ENCODE data around the gene ADSL.
"Not testable (repeated sequence)": the region's sequence is repeated elsewhere in the genome, so short reads cannot be mapped to it uniquely, and the experiment has no call there.

ADSL gene

DNA sequence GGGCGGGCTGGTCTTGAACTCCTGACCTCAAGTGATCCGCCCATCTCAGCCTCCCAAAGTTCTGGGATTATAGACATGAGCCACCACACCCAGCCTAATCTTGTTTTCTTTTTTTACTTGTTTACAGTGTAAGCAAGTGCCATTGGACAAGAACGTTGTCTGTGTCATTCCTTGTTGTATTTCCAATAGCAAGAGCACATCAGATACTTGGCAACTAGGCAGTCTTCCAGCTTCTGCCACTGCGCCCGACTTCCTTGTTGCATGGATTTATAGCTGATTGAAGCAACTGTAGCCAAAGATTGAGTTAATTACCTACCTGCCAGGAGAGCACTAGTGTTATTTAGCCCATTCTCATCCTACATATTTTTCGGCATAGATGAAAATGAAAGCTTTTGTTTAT is 21.0 kb downstream of the ADSL start:
- TF ChIP-seq CTCF (IDR thresholded peaks at IDR 0.05; ENCODE audit: insufficient read depth, missing control alignments), result no peak
- FAIRE-seq (no peak), DNase-seq (ENCODE audit: insufficient read length, low spot score) (no peak)

DNA sequence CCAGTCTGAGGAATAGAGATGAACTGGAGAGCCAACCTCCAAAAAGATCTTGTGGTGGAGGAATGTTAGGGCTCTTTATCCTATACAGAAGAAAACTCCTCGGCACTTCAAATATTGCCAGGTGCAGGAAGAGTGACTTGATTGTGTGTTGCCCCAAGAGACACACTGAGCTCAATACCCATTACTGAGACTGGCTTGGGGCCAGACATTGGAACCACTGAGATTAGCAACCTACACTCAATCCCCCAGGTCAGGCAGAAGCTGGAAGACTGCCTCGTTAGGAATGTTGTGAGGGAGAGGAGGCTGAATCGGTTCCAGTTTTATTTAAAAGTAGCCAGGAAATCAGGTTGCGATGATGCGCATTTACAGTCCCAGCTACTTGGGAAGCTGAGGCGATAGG is 21.7 kb downstream of the ADSL start:
- FAIRE-seq, result no peak
- TF ChIP-seq CTCF (IDR thresholded peaks at IDR 0.05; ENCODE audit: insufficient read depth, missing control alignments), result no peak

DNA sequence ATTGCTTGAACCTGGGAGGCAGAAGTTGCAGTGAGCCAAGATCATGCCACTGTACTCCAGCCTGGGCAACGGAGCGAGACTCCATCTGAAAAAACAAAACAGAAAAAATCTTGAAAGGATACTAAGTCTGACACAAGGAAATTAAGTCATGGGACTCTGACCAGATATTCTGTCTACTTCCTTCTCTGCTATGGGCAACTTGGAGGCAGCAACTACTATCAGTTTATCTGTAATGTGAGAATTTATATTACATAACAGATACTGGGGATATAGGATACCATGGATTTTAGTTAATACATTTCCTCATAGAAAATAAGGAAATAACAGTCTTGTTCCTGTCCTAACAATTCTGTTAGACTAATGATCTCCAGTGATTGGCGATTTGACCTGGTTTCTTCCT is 22.5 kb downstream of the ADSL start:
- FAIRE-seq (no peak), DNase-seq (ENCODE audit: insufficient read length, low spot score) (no peak)
- TF ChIP-seq CTCF (IDR thresholded peaks at IDR 0.05; ENCODE audit: insufficient read depth, missing control alignments), result no peak

More for the DNA sequence above, 21.7 kb downstream of the ADSL start:
- no peak for DNase-seq (ENCODE audit: insufficient read length, low spot score)

- FAIRE-seq, result no peak
- no peak for TF ChIP-seq CTCF (IDR thresholded peaks at IDR 0.05; ENCODE audit: insufficient read depth, missing control alignments)
- no peak for DNase-seq (ENCODE audit: insufficient read length, low spot score)
Measured at GRCh38 chr22:40374567-40374966, 28.3 kb downstream of the ADSL start.

GRCh38 chr22:40376149-40376548 is 29.8 kb downstream of the ADSL start:
- FAIRE-seq (no peak), DNase-seq (ENCODE audit: insufficient read length, low spot score) (no peak)
- TF ChIP-seq CTCF (IDR thresholded peaks at IDR 0.05; ENCODE audit: insufficient read depth, missing control alignments), result no peak

GRCh38 chr22:40377931-40378330 is 31.6 kb downstream of the ADSL start:
- no peak for FAIRE-seq
- TF ChIP-seq CTCF (IDR thresholded peaks at IDR 0.05; ENCODE audit: insufficient read depth, missing control alignments), result no peak
- no peak for DNase-seq (ENCODE audit: insufficient read length, low spot score)

DNA sequence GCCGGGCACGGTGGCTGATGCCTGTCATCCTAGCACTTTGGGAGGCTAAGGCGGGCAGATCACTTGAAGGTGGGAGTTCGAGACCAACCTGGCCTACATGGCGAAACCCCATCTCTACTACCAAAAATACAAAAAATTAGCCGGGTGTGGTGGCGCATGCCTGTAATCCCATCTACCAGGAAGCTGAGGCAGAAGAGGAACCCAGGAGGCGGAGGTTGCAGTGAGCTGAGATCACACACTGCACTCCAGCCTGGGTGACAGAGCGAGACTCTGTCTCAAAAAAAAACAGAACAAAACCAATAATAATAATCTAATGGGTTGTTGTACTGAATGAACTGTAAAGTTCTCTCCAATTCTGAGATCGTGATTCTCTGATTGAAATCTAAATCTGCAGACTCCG is 32.1 kb downstream of the ADSL start:
- DNase-seq (ENCODE audit: insufficient read length, low spot score); FAIRE-seq: not testable (repeated sequence)

DNA sequence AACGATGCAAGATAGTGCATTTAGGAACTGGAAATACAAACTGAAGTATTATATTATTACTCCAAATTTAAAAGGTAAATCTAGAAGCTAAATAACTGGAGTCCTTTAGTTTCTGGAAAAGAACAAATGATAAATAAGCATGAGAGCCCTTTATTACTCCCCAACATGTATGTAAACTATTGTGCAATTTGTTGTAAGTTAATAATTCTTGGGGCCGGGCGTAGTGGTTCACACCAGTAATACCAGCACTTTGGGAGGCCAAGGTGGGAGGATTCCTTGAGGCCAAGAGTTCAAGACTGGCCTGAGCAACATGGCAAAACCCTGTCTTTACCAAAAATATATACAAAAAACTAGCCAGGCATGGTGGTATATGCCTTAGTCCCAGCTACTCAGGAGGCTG is 35.2 kb downstream of the ADSL start:
- TF ChIP-seq CTCF (IDR thresholded peaks at IDR 0.05; ENCODE audit: insufficient read depth, missing control alignments), result no peak
- DNase-seq (ENCODE audit: insufficient read length, low spot score) (no peak), FAIRE-seq (no peak)

Measured in D721Med (cell line).